Fibroblast of villous mesenchyme (primary cell): Measurements from ENCODE around the gene NEGR1. TPM values are rescaled to one million over a fixed set of nuclear protein-coding genes. Genes with fewer than 3 reads are reported as not detected.

ENCODE experiments used
- DNase-seq: peaks from one replicate; pipeline ENCODE4 v3.0.0-alpha.2; 2010; ENCODE audit warnings: low read depth
- H3K4me3 ChIP-seq: 2 replicates; pipeline ENCODE4 v1.5.1; 2011; ENCODE audit warnings: low read depth, mild to moderate bottlenecking, low read length
- total RNA-seq: library from RNA; depleted of rRNA; stranded (reverse); fragments of >200 nt; gene quantifications from 2 replicates; pipeline ENCODE4 v1.2.3, GENCODE V29; 2012
- TF ChIP-seq, protein P1 (sequence below): IDR thresholded peaks from 2 replicates; pipeline ENCODE4 v1.5.1; 2012; ENCODE audit warnings: low read depth, mild to moderate bottlenecking, low read length; ENCODE audit not compliant: insufficient read depth

NEGR1 gene
- total RNA-seq, 1 donor: 13.8 TPM

- H3K4me3 ChIP-seq: no peak overlapping the region
- DNase-seq: peak; percentile 47
- TF ChIP-seq, protein P1, sequence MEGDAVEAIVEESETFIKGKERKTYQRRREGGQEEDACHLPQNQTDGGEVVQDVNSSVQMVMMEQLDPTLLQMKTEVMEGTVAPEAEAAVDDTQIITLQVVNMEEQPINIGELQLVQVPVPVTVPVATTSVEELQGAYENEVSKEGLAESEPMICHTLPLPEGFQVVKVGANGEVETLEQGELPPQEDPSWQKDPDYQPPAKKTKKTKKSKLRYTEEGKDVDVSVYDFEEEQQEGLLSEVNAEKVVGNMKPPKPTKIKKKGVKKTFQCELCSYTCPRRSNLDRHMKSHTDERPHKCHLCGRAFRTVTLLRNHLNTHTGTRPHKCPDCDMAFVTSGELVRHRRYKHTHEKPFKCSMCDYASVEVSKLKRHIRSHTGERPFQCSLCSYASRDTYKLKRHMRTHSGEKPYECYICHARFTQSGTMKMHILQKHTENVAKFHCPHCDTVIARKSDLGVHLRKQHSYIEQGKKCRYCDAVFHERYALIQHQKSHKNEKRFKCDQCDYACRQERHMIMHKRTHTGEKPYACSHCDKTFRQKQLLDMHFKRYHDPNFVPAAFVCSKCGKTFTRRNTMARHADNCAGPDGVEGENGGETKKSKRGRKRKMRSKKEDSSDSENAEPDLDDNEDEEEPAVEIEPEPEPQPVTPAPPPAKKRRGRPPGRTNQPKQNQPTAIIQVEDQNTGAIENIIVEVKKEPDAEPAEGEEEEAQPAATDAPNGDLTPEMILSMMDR: no peak
Measured at GRCh38 chr1:71651214-71651613, 631.1 kb downstream of the NEGR1 start.

GRCh38 chr1:71650119-71650518 lies 632.2 kb downstream of the NEGR1 start:
- peak; percentile 68 for DNase-seq
- H3K4me3 ChIP-seq: no peak overlapping the region
- TF ChIP-seq, protein P1: no peak

DNA sequence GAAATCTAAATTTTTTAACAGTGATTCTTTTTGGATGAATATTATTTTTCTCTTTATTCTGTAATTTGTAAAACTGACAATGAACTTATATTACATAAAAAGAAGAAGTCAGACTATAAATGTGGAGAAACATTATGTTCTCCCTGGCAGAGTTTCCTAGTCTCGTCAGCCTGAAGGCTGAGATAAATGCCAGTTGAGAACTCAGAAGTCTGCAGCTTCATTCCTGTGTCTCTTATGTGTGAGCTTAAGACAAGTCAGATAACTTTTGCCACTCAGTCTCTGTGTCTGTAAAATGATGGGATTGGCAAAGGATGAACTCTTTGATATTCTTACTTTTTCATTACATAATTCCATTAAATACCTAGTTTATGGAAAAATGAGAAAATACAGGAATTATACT lies 632.7 kb downstream of the NEGR1 start:
- H3K4me3 ChIP-seq: no peak overlapping the region
- DNase-seq: no peak
- TF ChIP-seq, protein P1: no peak

DNA sequence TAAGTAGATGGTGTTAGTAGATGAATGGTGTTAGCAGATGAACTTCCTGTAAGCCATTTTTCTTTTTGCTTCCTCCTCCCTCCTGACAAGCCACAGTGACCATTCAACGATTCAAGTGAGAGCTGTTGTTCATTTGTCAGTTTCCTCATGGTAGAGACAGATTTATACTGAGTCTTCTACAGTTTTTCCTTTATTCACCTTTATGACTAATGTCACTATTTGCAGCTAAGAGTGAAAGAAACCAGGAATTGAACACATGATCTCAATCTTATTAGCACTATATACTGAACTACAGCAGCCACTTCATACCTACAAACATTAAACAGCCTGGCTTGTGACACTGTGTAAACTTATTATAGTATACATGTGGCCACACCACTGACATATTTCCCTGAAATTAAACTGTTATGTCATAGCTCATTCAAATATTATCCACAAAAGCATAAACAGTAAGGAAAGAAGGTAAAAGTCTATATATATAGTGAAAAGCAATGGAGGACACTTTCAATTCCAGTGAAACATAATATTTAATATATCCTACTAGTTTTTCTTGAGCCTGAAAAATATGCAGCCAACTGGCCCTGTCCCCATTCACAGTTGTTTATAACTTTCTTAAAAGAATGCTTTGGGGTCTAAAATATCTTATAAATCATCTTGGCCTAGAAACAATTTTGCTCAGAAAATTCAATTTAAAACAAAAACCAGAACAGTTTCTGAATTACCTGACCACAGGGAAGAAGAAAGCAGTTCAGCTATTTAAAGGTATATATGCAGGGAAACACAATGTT lies 634.6 kb downstream of the NEGR1 start:
- TF ChIP-seq, protein P1: no peak
- no peak for DNase-seq
- no peak overlapping the region for H3K4me3 ChIP-seq

GRCh38 chr1:71645015-71645414 lies 637.3 kb downstream of the NEGR1 start:
- TF ChIP-seq, protein P1: no peak
- DNase-seq: no peak
- no peak overlapping the region for H3K4me3 ChIP-seq

DNA sequence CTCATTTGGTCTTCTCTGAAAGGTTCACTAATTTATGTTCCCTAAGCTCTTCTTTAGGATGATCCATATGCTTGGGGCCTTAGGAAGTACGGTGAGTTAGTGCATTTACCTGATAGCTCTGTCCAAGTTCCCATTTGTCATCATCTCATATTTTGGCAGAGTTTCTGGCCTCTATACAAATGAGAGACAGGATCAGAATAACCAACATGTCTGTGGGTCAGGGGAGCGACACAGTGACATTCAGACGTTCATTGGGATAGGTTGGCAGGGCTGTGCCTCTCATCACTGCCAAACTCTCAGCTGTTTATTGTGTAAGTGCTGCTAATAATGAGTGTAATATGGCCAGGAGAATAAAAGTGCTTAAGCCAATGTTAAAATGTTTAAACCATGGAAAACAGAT lies 640.4 kb downstream of the NEGR1 start:
- no peak overlapping the region for H3K4me3 ChIP-seq
- TF ChIP-seq, protein P1: no peak
- DNase-seq: no peak

GRCh38 chr1:71640998-71641397 lies 641.3 kb downstream of the NEGR1 start:
- DNase-seq: no peak
- H3K4me3 ChIP-seq: no peak overlapping the region
- TF ChIP-seq, protein P1: no peak
